ENCODE data around the gene ATPAF2. TPM values are rescaled to one million over a fixed set of nuclear protein-coding genes. Genes with fewer than 3 reads are reported as not detected.

ATPAF2 gene
- total and polyA plus RNA-seq, 8 donors, result 21.3 to 38.2 (median 23.4) TPM

DNA sequence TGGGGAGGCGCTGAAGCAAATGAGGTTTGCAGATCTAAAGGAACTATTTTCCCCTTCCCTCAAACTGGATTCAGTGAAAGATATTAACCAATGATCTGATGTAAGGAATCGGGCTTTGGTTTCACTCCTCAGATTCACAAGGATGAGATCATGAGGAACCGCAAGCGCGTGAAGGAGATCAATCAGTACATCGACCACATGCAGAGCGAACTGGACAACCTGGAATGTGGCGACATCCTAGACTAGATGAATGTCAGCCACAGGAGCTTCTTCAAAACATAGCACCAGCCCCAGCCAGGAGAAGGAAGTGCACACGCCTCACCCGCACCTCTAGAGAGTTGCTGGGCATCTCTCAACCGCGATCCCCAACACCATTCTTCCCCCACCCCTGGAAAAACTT, 22.5 kb downstream of the ATPAF2 start:
- Histone ChIP-seq H3K4me1 (no peaks in the 10 kb centered on the region), H3K36me3 (peaks cover 0 to 69% of the 10 kb centered on the region in 2 donors), H3K27me3 (no peaks in the 10 kb centered on the region), H3K4me3 (no peak overlapping the region), H3K9me3 (no peaks in the 10 kb centered on the region), H3K27ac (no peak overlapping the region)
- ATAC-seq (no peak), DNase-seq (no peak)
- intact Hi-C loops (cut with DNase I), result no loop called here
- no peak for TF ChIP-seq CTCF (IDR thresholded peaks at IDR 0.05)

DNA sequence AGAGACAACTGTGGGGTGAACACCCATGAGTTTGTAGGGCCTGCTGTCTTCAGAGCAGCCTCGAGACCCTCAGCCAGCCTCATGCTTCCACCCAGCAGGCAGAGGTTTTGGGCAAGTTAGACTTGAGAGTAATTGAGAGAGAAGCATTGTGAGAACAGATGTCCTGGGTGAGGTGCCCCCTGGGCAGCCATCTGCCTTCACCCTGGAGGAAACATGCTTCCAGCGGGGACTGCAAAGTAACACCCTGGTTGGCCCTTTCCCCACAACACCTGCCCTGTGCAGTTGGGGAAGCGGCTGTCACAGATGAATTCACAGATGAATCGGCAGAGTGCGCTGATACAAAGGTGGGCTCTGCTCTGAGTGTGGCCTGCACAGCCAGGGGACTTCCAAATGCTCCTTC, 23.4 kb downstream of the ATPAF2 start:
- H3K4me1 ChIP-seq, result no peaks in the 10 kb centered on the region
- intact Hi-C loops (cut with DNase I), result no loop called here
- H3K27me3 ChIP-seq, result no peaks in the 10 kb centered on the region
- no peak overlapping the region for H3K4me3 ChIP-seq
- H3K9me3 ChIP-seq, result no peaks in the 10 kb centered on the region
- H3K27ac ChIP-seq, result no peak overlapping the region
- H3K36me3 ChIP-seq, result peaks cover 0 to 65% of the 10 kb centered on the region in 2 donors
- ATAC-seq (no peak), DNase-seq (no peak)
- TF ChIP-seq CTCF (IDR thresholded peaks at IDR 0.05), result no peak

GRCh38 chr17:18014006-18014405, 25.0 kb downstream of the ATPAF2 start:
- no peak for DNase-seq
- Histone ChIP-seq H3K36me3 (peaks cover 0 to 65% of the 10 kb centered on the region in 2 donors), H3K27ac (no peak overlapping the region), H3K9me3 (no peaks in the 10 kb centered on the region), H3K4me1 (no peaks in the 10 kb centered on the region), H3K4me3 (no peak overlapping the region), H3K27me3 (no peaks in the 10 kb centered on the region)
- no peak for ATAC-seq
- TF ChIP-seq CTCF (IDR thresholded peaks at IDR 0.05), result no peak
- intact Hi-C loops (cut with DNase I), result no loop called here

DNA sequence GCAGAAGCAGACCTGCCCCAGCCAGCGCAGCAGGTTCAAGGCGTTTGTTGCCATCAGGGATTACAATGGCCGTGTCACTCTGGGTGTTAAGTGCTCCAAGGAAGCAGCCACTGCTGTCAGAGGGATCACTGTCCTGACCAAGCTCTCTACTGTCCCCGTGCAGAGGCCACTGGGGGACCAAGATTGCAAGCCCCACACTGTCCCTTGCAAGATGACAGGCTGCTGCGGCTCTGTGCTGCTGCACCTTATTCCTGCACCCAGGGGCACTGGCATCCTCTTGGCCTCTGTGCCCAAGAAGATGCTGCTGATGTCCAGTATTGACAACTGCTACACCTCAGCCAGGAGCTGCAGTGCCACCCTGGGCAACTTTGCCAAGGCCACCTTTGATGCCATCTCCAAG, 27.7 kb downstream of the ATPAF2 start:
- no peak overlapping the region for H3K4me3 ChIP-seq
- TF ChIP-seq CTCF (IDR thresholded peaks at IDR 0.05), result no peak
- peaks cover 0 to 71% of the 10 kb centered on the region in 2 donors for H3K36me3 ChIP-seq
- no peak for ATAC-seq
- no peaks in the 10 kb centered on the region for H3K9me3 ChIP-seq
- no peaks in the 10 kb centered on the region for H3K4me1 ChIP-seq
- H3K27ac ChIP-seq, result no peak overlapping the region
- intact Hi-C loops (cut with DNase I), result no loop called here
- DNase-seq, result no peak
- no peaks in the 10 kb centered on the region for H3K27me3 ChIP-seq

DNA sequence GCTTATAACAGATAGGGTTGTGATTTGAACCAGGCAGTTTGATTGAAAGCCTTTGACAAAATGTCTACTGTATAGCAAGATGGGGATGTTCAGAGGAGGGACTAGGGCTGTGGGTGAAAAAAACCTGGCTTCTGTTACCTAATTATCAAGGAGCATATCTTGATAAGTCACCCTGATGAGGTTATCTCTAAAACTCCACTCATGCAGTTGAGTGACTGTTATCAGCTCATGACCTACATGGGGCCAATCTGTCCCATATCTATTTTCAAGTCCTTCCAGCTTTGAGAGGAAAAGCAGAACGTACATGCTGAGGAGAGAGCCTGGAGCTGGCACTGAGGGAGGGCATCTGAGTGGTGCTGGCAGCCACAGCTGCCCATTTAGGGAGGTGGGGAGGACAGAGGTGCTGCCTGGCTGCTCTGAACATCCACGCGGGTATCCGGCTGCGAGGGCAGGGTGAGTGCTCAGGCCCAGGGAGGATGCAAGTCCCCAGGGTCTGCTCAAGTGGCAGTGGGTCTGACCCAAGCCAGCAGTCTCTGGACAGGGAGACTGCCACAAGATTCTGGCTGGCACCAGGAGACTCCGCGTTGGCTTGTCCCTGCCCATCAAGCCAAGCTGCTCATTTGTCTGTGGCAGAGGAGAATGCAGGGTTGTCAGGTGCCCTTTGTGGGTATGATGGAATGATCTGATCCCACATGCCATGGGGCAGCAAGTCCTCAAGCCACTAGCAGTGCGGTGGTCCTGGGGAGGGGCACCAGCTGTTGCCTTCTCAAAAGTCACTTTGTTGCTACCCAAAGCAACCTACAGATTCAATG, 29.2 kb downstream of the ATPAF2 start:
- no peak overlapping the region for H3K4me3 ChIP-seq
- H3K36me3 ChIP-seq, result peaks cover 0 to 61% of the 10 kb centered on the region in 2 donors
- no peak for TF ChIP-seq CTCF (IDR thresholded peaks at IDR 0.05)
- ATAC-seq, result no peak
- H3K27me3 ChIP-seq, result no peaks in the 10 kb centered on the region
- DNase-seq, result no peak
- H3K9me3 ChIP-seq, result no peaks in the 10 kb centered on the region
- H3K4me1 ChIP-seq, result no peaks in the 10 kb centered on the region
- intact Hi-C loops (cut with DNase I), result no loop called here
- no peak overlapping the region for H3K27ac ChIP-seq
